Mesendoderm (in vitro differentiated cells): ENCODE results near the gene DCTN3.

Experiments
- DNase-seq: peaks from one replicate; pipeline ENCODE4 v3.0.0; 2013
- H2AK5ac ChIP-seq: 2 replicates; pipeline ENCODE4 v1.6.1; 2013; ENCODE audit warnings: low read length, inconsistent platforms
- H2BK120ac ChIP-seq: 2 replicates; pipeline ENCODE4 v1.6.1; 2013; ENCODE audit warnings: low read depth, mild to moderate bottlenecking, low read length, moderate library complexity, mixed read lengths
- H2BK15ac ChIP-seq: replicated peaks from 2 replicates; pipeline ENCODE4 v1.6.1; 2013; ENCODE audit warnings: low read depth, mild to moderate bottlenecking, moderate library complexity
- H2BK5ac ChIP-seq: 2 replicates; pipeline ENCODE4 v1.6.1; 2013; ENCODE audit warnings: low read length, inconsistent platforms
- H3K18ac ChIP-seq: 2 replicates; pipeline ENCODE4 v1.6.1; 2013; ENCODE audit warnings: mild to moderate bottlenecking, low read length, mixed read lengths
- H3K23ac ChIP-seq: one replicate; pipeline ENCODE4 v1.6.1; 2013; ENCODE audit warnings: low read length
- H3K27ac ChIP-seq: 2 replicates; pipeline ENCODE4 v1.5.1; 2013; ENCODE audit warnings: low read depth, mild to moderate bottlenecking, inconsistent platforms, low read length, moderate library complexity
- H3K27me3 ChIP-seq: 2 replicates; pipeline ENCODE4 v1.6.1; 2013; ENCODE audit warnings: low read length, control low read depth, mild to moderate bottlenecking, inconsistent platforms; ENCODE audit not compliant: insufficient read depth, poor library complexity
- H3K36me3 ChIP-seq: 2 replicates; pipeline ENCODE4 v1.6.1; 2013; ENCODE audit warnings: low read length, inconsistent platforms; ENCODE audit not compliant: control insufficient read depth, insufficient read depth
- H3K4ac ChIP-seq: one replicate; pipeline ENCODE4 v1.6.1; 2013; ENCODE audit warnings: low read depth, mild to moderate bottlenecking, low read length, moderate library complexity
- H3K4me1 ChIP-seq: 2 replicates; pipeline ENCODE4 v1.6.1; 2013; ENCODE audit warnings: low read depth, low read length, inconsistent platforms; ENCODE audit not compliant: control insufficient read depth
- H3K4me2 ChIP-seq: 2 replicates; pipeline ENCODE4 v1.6.1; 2013; ENCODE audit warnings: low read length
- H3K4me3 ChIP-seq: 2 replicates; pipeline ENCODE4 v1.5.1; 2013; ENCODE audit warnings: mild to moderate bottlenecking, low read length
- H3K56ac ChIP-seq: one replicate; pipeline ENCODE4 v1.6.1; 2013; ENCODE audit warnings: low read length
- H3K79me1 ChIP-seq: 2 replicates; pipeline ENCODE4 v1.6.1; 2013; ENCODE audit warnings: low read length, inconsistent platforms
- H3K79me2 ChIP-seq: 2 replicates; pipeline ENCODE4 v1.6.1; 2013; ENCODE audit warnings: mild to moderate bottlenecking, low read length; ENCODE audit not compliant: control insufficient read depth, insufficient read depth
- H3K9ac ChIP-seq: 2 replicates; pipeline ENCODE4 v1.6.1; 2013; ENCODE audit warnings: low read length, inconsistent platforms
- H4K5ac ChIP-seq: one replicate; pipeline ENCODE4 v1.6.1; 2013; ENCODE audit warnings: low read length
- H4K8ac ChIP-seq: one replicate; pipeline ENCODE4 v1.6.1; 2013; ENCODE audit warnings: low read depth, mild to moderate bottlenecking, control low read depth, low read length, moderate library complexity
- WGBS: extraction: QIAGEN DNeasy Blood & Tissue Kit; methylation state at CpG from one replicate; pipeline ENCODE4 v1.1.7; 2013; ENCODE audit warnings: low lambda C conversion rate, missing lambda C conversion rate; ENCODE audit not compliant: insufficient coverage; ENCODE audit errors: extremely low coverage; 5-methylcytosine and 5-hydroxymethylcytosine counted together

DCTN3 gene

DNA sequence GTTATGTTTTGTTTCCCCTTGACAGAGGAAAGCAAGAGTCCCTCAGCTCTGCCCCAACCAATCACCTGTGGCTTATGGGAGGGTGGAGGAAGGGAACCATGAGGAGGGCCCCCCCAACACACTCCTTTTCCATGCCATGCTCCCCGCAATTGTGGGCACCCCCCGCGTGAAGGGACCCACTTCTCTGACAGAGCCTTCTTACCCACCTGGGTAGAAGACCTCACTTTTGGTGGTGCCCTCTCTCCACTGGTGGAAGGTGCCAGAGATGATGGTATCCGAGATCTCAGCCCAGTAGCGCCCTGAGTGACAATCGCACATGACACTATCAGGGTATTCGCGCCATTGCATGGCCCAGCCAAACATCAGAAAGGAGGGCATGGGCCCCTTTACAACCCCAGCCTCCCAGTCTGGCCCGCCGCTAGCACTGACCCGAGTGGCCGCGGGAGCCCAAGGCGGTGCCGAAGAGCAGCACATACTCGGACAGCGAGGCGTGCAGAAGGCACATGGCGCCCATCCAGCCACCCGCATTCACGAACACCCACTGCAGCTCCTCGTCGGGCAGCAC, 16.6 kb upstream of the DCTN3 start:
- Histone ChIP-seq H3K18ac (peak overlapping the region; percentile 34), H2BK5ac (peak overlapping the region; percentile 32), H3K56ac (peak overlapping the region; percentile 98), H4K8ac (no peak overlapping the region), H2BK15ac (no peak overlapping the region), H3K79me1 (peaks cover 4% of the 10 kb centered on the region), H3K79me2 (peaks cover 2% of the 10 kb centered on the region), H3K27me3 (peaks cover 2% of the 10 kb centered on the region), H3K9ac (peak overlapping the region; percentile 98), H3K4me2 (peak overlapping the region; percentile 92), H3K23ac (peak overlapping the region; percentile 90), H3K36me3 (peaks cover 4% of the 10 kb centered on the region), H3K4me1 (peaks cover 4% of the 10 kb centered on the region), H3K4ac (no peak overlapping the region), H3K27ac (no peak overlapping the region), H3K4me3 (peak overlapping the region; percentile 87), H4K5ac (no peak overlapping the region), H2AK5ac (no peak overlapping the region), H2BK120ac (no peak overlapping the region)
- no CpG with 5 or more reads among the region's 23 CpGs for WGBS
- DNase-seq = no peak

DNA sequence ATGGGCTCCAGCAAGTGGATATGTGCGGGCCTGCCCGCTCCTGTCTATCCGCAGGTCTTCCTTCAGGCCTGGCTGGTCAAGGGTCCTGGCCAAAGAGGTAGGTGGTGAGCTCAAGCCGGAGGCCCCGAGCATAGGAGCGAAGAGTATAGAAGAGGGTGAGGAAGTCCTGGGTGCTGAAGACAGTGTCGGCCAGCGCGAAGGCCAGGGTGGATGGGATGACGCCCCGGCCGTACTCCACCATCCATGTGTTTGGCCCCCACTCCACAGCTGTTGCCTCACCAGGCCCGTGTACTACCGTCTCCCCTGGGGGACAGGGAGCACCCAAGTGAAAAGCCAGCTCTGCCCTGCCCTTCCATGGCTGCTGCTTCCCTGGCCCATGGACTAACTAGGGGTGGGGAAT, 15.3 kb upstream of the DCTN3 start:
- peaks cover 4% of the 10 kb centered on the region for H3K4me1 ChIP-seq
- no peak overlapping the region for H3K4me2 ChIP-seq
- no peak overlapping the region for H2BK120ac ChIP-seq
- H3K18ac ChIP-seq = no peak overlapping the region
- no peak overlapping the region for H4K8ac ChIP-seq
- H3K79me1 ChIP-seq = peaks cover 4% of the 10 kb centered on the region
- H3K4me3 ChIP-seq = no peak overlapping the region
- no CpG with 5 or more reads among the region's 14 CpGs for WGBS
- peaks cover 8% of the 10 kb centered on the region for H3K27me3 ChIP-seq
- H3K27ac ChIP-seq = no peak overlapping the region
- H3K79me2 ChIP-seq = peaks cover 2% of the 10 kb centered on the region
- H3K56ac ChIP-seq = peak overlapping the region; percentile 2
- no peak overlapping the region for H3K23ac ChIP-seq
- no peak overlapping the region for H2BK15ac ChIP-seq
- H2BK5ac ChIP-seq = no peak overlapping the region
- H3K9ac ChIP-seq = peak overlapping the region; percentile 29
- H3K4ac ChIP-seq = no peak overlapping the region
- H3K36me3 ChIP-seq = peaks cover 4% of the 10 kb centered on the region
- no peak overlapping the region for H2AK5ac ChIP-seq
- no peak for DNase-seq
- no peak overlapping the region for H4K5ac ChIP-seq

- Histone ChIP-seq H3K18ac (no peak overlapping the region), H2BK120ac (no peak overlapping the region), H2AK5ac (no peak overlapping the region), H3K27me3 (peaks cover 15% of the 10 kb centered on the region), H3K27ac (no peak overlapping the region), H2BK5ac (no peak overlapping the region), H2BK15ac (no peak overlapping the region), H3K4me2 (no peak overlapping the region), H4K8ac (no peak overlapping the region), H3K4ac (no peak overlapping the region), H3K56ac (no peak overlapping the region), H3K23ac (no peak overlapping the region), H3K4me3 (no peak overlapping the region), H3K79me1 (peaks cover 4% of the 10 kb centered on the region), H3K79me2 (peaks cover 2% of the 10 kb centered on the region), H3K9ac (no peak overlapping the region), H3K36me3 (peaks cover 4% of the 10 kb centered on the region), H4K5ac (no peak overlapping the region), H3K4me1 (peaks cover 4% of the 10 kb centered on the region)
- no peak for DNase-seq
- no CpG with 5 or more reads among the region's 3 CpGs for WGBS
These were observed 14.4 kb upstream of the DCTN3 start for GRCh38 chr9:34634551-34635248.

DNA sequence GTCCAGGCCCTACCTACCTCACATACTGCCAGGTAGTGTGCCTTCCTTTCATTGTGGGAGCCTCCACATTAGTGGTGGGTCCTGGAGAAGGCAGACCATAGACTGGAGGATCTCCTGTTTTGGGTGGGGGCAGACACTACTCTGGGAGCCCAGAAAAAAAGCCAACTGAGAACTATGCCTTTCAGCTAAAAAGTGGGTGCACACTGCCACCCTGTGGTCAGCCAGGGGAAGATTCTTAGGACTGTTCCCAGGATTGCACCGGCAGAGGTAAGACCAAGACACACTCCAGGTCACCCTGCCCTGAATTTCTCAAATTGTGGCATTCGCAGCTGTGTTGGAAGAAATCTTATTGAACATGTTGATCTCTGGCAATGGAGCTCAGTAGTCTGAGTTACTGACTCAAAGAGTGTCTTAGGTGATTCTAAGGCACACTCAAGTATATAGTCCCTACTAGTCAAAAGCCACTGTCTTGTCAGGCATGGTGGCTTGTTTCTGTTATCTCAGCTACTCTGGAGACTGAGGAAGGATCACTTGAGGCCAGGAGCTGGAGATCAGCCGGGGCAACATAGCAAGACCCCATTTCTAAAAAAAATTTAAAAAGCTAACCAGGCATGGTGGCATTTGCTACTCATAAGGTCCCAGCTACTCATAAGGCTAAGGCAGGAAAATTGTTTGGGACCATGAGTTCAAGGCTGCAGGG, 13.7 kb upstream of the DCTN3 start:
- Histone ChIP-seq H2AK5ac (peak overlapping the region; percentile 88), H3K79me2 (peaks cover 2% of the 10 kb centered on the region), H2BK15ac (no peak overlapping the region), H3K27ac (no peak overlapping the region), H3K56ac (peak overlapping the region; percentile 73), H3K27me3 (peaks cover 21% of the 10 kb centered on the region), H2BK120ac (no peak overlapping the region), H2BK5ac (no peak overlapping the region), H3K9ac (peak overlapping the region; percentile 44), H3K23ac (no peak overlapping the region), H3K79me1 (peaks cover 4% of the 10 kb centered on the region), H3K4me1 (peaks cover 4% of the 10 kb centered on the region), H4K8ac (no peak overlapping the region), H4K5ac (no peak overlapping the region), H3K18ac (no peak overlapping the region), H3K4ac (no peak overlapping the region), H3K4me2 (no peak overlapping the region), H3K4me3 (no peak overlapping the region), H3K36me3 (peaks cover 4% of the 10 kb centered on the region)
- no CpG with 5 or more reads among the region's 3 CpGs for WGBS
- peak; percentile 80 for DNase-seq

- H3K4me1 ChIP-seq = peaks cover 3% of the 10 kb centered on the region
- peaks cover 2% of the 10 kb centered on the region for H3K79me2 ChIP-seq
- no peak overlapping the region for H3K18ac ChIP-seq
- H2AK5ac ChIP-seq = no peak overlapping the region
- no peak overlapping the region for H3K4me3 ChIP-seq
- peaks cover 27% of the 10 kb centered on the region for H3K27me3 ChIP-seq
- no peak for DNase-seq
- H3K23ac ChIP-seq = no peak overlapping the region
- no peak overlapping the region for H2BK120ac ChIP-seq
- no peak overlapping the region for H3K4me2 ChIP-seq
- no peak overlapping the region for H4K5ac ChIP-seq
- no peak overlapping the region for H3K9ac ChIP-seq
- H3K56ac ChIP-seq = no peak overlapping the region
- H2BK5ac ChIP-seq = no peak overlapping the region
- H3K4ac ChIP-seq = no peak overlapping the region
- H2BK15ac ChIP-seq = no peak overlapping the region
- no CpG with 5 or more reads among the region's 5 CpGs for WGBS
- peaks cover 4% of the 10 kb centered on the region for H3K36me3 ChIP-seq
- H3K27ac ChIP-seq = no peak overlapping the region
- H4K8ac ChIP-seq = no peak overlapping the region
- H3K79me1 ChIP-seq = peaks cover 4% of the 10 kb centered on the region
These were observed 12.9 kb upstream of the DCTN3 start for GRCh38 chr9:34633166-34633565.
